Nucleus accumbens (tissue), 56 donors: ENCODE data around the gene LAPTM5.
"Not testable (repeated sequence)": the region's sequence is repeated elsewhere in the genome, so short reads cannot be mapped to it uniquely, and the experiment has no call there.

Source experiments
- DNase-seq, 56 donors: peaks; one replicate each; lab custom pipeline; 2025; lab: John Stamatoyannopoulos, UW

LAPTM5 gene

DNA sequence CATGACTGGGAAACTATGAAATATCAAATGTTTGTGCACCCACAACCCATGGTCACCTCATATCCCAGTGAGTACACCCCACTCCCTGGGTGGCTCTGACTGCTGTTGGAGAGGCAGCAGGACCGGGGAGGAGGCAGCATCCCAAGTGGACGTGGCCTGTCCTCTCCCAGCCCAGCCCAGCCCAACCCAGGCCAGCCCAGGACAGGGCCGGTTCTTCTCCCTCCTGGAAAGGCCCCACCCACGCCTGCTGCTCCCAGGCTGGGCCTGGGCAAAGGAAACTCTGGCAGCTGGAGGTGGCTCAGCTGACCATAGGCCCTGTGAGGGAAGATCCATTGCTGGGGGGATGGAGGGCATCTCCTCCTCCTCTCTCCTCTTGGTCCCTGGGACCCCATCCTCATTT, 53.3 kb downstream of the LAPTM5 start:
- no peak for DNase-seq

DNA sequence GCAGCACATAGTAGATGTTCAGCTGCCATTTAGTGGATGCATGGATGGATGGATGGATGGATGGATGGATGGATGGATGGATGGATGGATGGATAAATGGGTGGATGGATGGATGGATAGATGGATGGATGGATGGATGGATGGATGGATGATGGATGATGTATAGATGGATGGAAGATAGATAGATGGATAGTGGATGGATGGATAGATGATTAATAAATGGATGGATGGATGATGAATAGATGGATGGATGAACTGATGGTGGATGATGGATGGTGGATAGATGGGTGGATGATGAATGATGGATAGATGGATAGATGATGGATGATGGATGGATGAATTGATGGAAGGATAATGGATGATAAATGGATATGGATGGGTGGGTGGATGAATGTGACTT, 54.8 kb downstream of the LAPTM5 start:
- DNase-seq: no peak

GRCh38 chr1:30701258-30701633, 56.3 kb downstream of the LAPTM5 start:
- DNase-seq: peak in 1 of 56 donors; percentile 62

- DNase-seq: peak in 12 of 56 donors; percentile 14 to 62 (median 29)
These were observed 56.9 kb downstream of the LAPTM5 start for GRCh38 chr1:30700528-30701257.

DNA sequence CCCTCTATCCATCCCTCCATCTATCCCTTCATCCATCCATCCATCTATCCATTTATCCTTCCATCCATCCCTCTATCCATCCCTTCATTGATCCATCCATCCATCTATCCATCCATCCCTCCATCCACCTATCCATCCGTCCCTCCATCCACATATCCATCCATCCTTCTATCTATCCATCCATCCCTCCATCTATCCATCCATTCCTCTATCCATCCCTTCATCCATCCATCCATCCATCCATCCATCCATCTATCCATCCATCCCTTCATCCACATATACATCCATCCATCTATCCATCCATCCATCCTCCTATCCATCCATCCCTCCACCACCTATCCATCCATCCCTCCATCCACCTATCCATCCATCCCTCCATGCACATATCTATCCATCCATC, 57.8 kb downstream of the LAPTM5 start:
- no peak for DNase-seq

- no peak for DNase-seq
These were observed 59.1 kb downstream of the LAPTM5 start for GRCh38 chr1:30698401-30698981.

GRCh38 chr1:30697571-30698376, 59.8 kb downstream of the LAPTM5 start:
- DNase-seq: no peak

DNA sequence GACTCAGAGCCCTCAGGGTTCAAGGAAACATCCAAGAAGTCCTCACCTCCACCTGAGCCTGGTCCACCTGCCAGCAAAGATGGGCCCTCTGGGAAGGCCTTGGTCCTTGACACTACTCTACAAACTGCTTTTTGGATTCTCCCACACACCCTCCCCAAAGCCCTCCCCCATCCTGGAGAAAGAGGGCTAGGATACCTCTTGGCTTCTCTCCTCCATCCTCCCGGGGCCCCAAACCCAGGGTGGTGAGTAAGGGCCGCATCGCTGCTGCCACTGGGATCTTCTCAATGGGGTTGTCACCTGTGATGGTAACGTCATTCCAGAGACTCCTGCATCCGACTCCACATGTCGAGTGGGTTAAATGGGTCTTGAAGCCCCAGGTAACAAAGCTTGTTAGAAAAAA, 60.7 kb downstream of the LAPTM5 start:
- DNase-seq: no peak

DNA sequence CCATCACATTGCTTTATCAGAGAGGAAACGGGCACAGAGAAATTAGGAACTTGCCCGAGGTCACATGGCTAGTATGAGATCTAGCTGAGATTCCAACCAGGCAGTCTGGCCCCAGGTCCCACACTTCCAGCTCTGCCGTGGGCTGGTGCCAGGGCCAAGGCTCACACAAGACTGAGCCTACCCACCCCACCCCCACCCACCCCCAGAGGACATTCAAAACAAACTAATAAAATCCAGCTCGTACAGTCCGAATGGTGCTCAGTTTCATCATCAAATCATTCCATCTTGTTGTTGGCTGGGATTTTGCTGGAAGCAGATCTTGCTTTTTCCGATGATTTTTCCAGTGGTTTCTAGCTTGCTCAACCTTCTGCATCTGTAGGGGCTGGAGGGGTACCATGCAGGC, 62.1 kb downstream of the LAPTM5 start:
- DNase-seq: no peak

GRCh38 chr1:30694280-30695175, 63.0 kb downstream of the LAPTM5 start:
- no peak for DNase-seq

DNA sequence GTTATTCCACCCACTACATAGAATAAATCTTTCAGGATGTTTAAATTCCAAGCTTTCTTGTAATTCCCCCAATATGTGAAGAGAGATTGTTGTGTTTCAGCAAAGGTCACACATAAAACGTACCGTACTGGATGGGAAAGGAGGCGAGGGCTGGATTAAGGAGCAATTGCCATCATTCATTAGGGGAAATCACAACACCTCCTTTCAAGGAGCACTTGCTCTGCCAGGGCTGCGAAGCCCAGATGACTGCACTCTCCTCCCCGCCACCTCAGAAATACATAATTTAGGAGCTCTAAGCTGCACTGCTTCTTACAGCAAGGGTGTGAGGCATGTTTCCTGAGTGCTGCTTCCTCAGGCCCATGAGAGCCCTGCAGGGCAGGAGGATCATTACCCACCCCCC, 63.8 kb downstream of the LAPTM5 start:
- no peak for DNase-seq

GRCh38 chr1:30693366-30693765, 64.2 kb downstream of the LAPTM5 start:
- no peak for DNase-seq

DNA sequence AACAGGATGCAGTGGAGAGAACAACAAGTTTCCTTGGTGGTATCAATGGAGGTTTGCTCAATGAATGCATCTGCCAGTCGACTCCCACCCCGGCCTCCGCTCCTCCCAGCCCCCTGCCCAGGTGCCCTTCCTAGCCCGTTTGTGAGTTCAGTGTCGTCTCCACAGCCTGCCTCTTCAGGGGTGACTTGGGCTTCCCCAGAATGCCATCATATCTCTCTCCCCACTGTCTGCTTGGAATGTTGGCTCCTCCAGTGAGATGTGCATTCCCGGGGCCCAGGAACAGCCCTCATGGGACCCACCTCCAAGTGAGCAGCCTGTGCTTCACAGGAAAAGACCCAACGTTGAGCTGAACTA, 64.6 kb downstream of the LAPTM5 start:
- no peak for DNase-seq

- no peak for DNase-seq
These were observed 65.2 kb downstream of the LAPTM5 start for GRCh38 chr1:30692201-30692947.

GRCh38 chr1:30691480-30691879, 66.1 kb downstream of the LAPTM5 start:
- no peak for DNase-seq

DNA sequence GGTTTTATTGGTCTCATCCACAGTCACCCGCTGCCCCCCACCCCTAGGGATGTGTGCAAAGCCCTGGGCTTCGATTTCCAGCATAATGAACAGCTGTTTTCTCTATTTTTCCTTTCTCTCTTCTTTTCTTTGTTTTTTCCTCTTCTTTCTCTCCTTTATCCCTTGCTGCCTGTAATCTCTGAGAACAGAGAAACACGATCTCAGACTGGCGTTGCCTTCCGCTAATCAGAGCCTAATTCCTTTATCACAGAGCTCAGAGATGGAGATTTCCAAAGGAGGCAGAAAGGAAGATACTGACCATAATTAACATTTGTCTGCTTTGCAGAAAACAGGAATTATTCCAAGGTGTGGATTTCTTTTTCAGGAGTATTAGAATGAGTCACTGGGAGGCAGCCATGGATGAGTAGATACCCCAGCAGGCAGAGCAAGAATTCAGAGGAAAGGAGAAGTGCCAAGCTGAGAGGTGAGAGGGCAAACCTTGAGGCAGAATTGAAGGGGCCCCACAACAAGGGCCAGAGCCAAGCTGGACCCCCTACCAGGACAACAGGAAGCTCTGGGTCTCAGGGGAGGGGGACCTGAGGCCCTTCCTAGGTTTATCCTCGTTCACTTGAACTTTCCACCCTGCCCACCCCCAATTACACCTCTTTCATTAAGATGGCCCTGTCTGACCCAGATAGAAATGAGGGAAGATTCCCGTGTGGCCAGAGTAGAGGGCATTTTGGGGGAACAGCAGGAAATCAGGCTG, 67.5 kb downstream of the LAPTM5 start:
- peak in 1 of 56 donors; percentile 12 for DNase-seq

DNA sequence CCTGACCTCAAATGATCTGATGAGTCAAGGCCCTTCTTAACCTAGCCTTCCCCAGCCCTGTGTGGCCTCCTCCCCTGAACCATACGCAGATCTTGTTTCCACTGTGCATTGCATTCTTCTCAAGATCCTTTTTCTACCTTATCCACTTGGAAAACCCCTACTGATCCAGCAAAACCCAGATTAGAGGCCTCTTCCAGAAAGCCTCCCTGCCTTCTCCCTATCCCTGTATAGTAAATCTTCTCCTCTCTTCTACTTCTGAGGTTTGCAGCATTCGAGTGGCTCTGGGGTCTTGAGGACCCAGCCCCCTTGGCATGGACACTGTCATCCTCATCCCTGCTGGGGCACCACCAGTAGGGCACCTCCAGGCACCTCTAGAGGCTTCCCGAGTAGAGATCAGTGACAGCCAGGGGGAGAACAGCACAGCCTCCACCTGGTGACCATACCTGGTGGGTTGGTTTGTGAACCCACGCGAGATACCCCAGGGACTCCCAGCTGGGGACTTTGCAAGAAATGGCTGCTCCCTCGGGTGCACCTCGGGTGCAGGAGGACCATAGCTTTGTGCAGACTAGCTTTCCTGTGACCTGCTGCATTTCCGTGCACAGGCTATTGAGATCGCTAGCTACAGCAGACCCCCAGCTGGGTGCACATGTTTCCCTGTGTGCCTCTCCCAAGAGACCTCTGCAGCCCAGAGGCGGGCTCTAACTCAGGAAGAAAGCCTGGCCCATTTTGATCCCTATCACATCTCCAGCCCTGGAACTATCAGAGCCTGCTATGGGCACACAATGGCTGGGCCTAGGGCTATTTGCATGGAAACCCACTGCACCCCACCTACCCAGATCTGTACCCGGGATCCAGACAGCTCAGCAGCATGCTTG, 68.4 kb downstream of the LAPTM5 start:
- no peak for DNase-seq

- DNase-seq: not testable (repeated sequence)
These were observed 69.1 kb downstream of the LAPTM5 start for GRCh38 chr1:30688516-30688915.
